HL-60 (cell line): ENCODE results near the gene PDGFA.

Source experiments
- DNase-seq, 2 experiments: peaks; one replicate each; pipeline ENCODE4 v3.0.0-alpha.2; 2010 to 2020; ENCODE audit warnings: low read depth in 1 of 2, low spot score in 1 of 2
- H3K27ac ChIP-seq: fragments of 250-450 bp; sonication (Bioruptor Pico); replicated peaks from 2 replicates; pipeline ENCODE4 v1.5.1; 2020; ENCODE audit warnings: mild to moderate bottlenecking, moderate library complexity
- H3K27me3 ChIP-seq: fragments of 250-450 bp; sonication (Bioruptor Pico); 2 replicates; pipeline ENCODE4 v1.5.1; 2021; ENCODE audit warnings: mild to moderate bottlenecking, moderate library complexity; ENCODE audit not compliant: insufficient read depth, poor library complexity, severe bottlenecking
- H3K4me3 ChIP-seq: replicated peaks from 2 replicates; pipeline ENCODE4 v1.5.1; 2011; ENCODE audit warnings: mild to moderate bottlenecking, control low read depth, low read length; ENCODE audit not compliant: insufficient read depth
- GABPA ChIP-seq: IDR thresholded peaks from 2 replicates; pipeline ENCODE4 v1.6.1; 2012; ENCODE audit warnings: low read depth
- POLR2AphosphoS5 ChIP-seq: IDR thresholded peaks from 2 replicates; pipeline ENCODE4 v1.6.1; 2012; ENCODE audit warnings: low read depth
- SPI1 ChIP-seq: IDR thresholded peaks from 2 replicates; pipeline ENCODE4 v1.6.1; 2012; ENCODE audit warnings: low read depth, mild to moderate bottlenecking, borderline replicate concordance
- TF ChIP-seq, protein P1 (sequence below): IDR thresholded peaks from 2 replicates; pipeline ENCODE4 v1.6.1; 2012; ENCODE audit warnings: low read depth; ENCODE audit not compliant: insufficient replicate concordance
- TF ChIP-seq, protein P2 (sequence below): IDR thresholded peaks from one replicate; pipeline ENCODE4 v1.5.1; 2011; ENCODE audit warnings: low read length, control low read depth, inconsistent platforms; ENCODE audit not compliant: insufficient read depth

PDGFA gene

DNA sequence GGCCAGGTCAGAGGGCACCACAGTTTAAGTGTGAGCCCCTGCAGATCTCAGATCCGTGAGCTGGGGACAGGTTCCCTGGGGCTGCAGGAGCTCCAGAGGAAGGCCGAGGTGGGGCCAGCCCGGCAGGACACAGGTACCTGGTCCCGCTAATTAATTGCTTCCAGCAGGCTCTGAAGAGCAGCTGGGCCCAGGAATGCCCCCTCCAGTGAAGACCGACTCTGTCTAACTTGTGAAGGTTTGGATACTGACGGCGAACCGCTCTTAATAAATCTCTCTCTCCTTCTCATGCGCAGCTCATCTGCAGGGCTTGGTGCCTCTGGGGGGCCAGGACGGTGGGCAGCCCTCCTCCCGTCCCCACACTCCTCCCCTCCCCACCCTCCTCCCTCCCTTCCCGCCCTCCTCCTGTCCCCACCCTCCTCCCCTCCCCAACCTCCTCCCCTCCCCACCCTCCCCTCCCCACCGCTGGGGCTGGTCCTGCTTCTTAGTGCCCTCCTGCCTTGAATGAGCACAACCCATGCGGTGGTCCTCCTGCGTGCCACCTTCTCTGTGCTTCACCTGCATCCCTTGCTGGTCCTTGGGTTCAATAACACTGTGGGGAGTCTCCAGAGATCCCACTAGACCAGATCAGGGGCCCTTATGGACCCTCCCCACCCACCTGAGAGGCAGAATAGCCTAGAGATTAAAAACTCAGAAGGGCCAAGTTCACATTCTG lies 38.3 kb downstream of the PDGFA start:
- H3K4me3 ChIP-seq, result no peak overlapping the region
- TF ChIP-seq, protein P1, sequence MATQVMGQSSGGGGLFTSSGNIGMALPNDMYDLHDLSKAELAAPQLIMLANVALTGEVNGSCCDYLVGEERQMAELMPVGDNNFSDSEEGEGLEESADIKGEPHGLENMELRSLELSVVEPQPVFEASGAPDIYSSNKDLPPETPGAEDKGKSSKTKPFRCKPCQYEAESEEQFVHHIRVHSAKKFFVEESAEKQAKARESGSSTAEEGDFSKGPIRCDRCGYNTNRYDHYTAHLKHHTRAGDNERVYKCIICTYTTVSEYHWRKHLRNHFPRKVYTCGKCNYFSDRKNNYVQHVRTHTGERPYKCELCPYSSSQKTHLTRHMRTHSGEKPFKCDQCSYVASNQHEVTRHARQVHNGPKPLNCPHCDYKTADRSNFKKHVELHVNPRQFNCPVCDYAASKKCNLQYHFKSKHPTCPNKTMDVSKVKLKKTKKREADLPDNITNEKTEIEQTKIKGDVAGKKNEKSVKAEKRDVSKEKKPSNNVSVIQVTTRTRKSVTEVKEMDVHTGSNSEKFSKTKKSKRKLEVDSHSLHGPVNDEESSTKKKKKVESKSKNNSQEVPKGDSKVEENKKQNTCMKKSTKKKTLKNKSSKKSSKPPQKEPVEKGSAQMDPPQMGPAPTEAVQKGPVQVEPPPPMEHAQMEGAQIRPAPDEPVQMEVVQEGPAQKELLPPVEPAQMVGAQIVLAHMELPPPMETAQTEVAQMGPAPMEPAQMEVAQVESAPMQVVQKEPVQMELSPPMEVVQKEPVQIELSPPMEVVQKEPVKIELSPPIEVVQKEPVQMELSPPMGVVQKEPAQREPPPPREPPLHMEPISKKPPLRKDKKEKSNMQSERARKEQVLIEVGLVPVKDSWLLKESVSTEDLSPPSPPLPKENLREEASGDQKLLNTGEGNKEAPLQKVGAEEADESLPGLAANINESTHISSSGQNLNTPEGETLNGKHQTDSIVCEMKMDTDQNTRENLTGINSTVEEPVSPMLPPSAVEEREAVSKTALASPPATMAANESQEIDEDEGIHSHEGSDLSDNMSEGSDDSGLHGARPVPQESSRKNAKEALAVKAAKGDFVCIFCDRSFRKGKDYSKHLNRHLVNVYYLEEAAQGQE, result no peak
- TF ChIP-seq SPI1, result no peak
- no peak overlapping the region for H3K27ac ChIP-seq
- H3K27me3 ChIP-seq, result no peaks in the 10 kb centered on the region
- no peak for DNase-seq

DNA sequence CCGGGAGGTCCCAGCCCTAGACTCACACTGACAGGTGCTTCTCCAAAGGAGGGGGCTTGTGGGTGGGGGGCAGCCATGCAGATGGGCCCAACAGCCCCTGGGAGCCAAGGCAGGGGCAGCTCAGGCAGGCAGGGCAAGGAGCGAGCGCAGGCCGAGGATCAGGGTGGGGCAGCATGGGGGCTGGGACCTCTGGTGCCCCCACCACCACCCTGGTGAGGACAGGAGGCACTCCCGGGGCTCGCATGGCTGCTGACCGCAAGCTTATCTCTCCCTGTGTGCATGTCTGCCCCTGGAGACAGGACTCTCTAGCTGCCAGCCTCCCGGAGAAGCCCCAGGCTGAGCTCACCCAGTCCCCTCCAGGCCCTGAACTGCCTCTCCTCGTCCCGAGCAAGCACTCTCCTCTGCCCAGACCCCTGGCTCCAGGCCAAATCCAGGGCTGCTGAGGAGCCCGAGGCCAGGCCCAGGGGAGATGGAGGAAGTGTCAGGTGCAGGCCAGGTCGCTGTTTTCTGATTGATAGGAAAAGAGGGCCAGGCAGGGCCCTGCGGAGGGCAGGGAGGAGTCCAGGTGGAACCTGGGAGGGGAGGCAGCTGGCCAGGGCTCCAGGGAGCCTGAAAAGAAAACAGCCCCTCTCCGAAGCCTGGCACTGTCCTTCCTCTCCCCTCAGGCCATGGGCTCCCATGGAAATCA lies 39.0 kb downstream of the PDGFA start:
- TF ChIP-seq, protein P2, sequence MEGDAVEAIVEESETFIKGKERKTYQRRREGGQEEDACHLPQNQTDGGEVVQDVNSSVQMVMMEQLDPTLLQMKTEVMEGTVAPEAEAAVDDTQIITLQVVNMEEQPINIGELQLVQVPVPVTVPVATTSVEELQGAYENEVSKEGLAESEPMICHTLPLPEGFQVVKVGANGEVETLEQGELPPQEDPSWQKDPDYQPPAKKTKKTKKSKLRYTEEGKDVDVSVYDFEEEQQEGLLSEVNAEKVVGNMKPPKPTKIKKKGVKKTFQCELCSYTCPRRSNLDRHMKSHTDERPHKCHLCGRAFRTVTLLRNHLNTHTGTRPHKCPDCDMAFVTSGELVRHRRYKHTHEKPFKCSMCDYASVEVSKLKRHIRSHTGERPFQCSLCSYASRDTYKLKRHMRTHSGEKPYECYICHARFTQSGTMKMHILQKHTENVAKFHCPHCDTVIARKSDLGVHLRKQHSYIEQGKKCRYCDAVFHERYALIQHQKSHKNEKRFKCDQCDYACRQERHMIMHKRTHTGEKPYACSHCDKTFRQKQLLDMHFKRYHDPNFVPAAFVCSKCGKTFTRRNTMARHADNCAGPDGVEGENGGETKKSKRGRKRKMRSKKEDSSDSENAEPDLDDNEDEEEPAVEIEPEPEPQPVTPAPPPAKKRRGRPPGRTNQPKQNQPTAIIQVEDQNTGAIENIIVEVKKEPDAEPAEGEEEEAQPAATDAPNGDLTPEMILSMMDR, result no peak
- no peak for TF ChIP-seq POLR2AphosphoS5
- no peak for TF ChIP-seq GABPA
- TF ChIP-seq SPI1, result no peak
- TF ChIP-seq, protein P1, result no peak
- DNase-seq, result no peak
- Histone ChIP-seq H3K27ac (no peak overlapping the region), H3K27me3 (no peaks in the 10 kb centered on the region), H3K4me3 (no peak overlapping the region)

DNA sequence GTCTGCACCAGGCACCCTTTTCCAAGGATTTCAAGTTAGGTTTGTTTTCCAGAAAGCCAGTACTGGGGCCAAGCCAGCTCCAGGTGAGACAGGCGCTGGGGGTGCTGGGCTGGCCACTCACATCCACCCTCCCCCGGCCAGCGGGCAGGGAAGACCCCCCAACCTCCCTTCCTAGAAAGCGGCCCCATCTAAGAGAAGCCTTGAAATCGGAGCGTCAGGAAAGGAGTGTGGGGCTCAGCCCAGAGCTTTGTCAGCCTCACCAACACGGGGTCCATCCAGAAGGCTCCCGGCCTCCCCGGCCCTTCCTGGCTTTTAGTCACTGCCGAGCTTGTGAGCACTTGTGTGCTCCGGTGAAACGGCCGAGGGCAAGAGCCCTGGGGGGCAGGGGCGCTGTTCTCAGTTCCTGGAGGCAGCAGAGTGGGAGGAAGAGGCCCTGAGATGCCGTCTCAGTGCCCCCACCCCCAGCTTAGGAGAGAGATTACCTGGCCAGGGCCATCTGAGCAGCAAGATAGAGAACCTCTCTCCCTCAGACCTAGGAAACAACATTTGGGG lies 39.6 kb downstream of the PDGFA start:
- Histone ChIP-seq H3K27ac (no peak overlapping the region), H3K4me3 (no peak overlapping the region), H3K27me3 (no peaks in the 10 kb centered on the region)
- TF ChIP-seq, protein P1, result no peak
- TF ChIP-seq, protein P2, result no peak
- no peak for TF ChIP-seq GABPA
- DNase-seq, result no peak
